ENCODE data around the gene PEX1. TPM values are rescaled to one million over a fixed set of nuclear protein-coding genes. Genes with fewer than 3 reads are reported as not detected.
"Not testable (repeated sequence)": the region's sequence is repeated elsewhere in the genome, so short reads cannot be mapped to it uniquely, and the experiment has no call there.

The PEX1 gene
- polyA plus RNA-seq, 1 donor from 2014 or later, result 6.2 TPM

- Mint-ChIP-seq H3K4me3 (no peak overlapping the region), H3K36me3 (peaks cover 3% of the 10 kb centered on the region), H3K4me1 (peaks cover 0 to 4% (median 2%) of the 10 kb centered on the region in 3 donors), H3K27ac (no peak overlapping the region), H3K9me3 (no peaks in the 10 kb centered on the region), H3K27me3 (no peaks in the 10 kb centered on the region)
Observed at GRCh38 chr7:92460109-92460508, 68.2 kb downstream of the PEX1 start.

GRCh38 chr7:92456236-92456635 is 72.1 kb downstream of the PEX1 start:
- Mint-ChIP-seq H3K4me3 (no peak overlapping the region), H3K27ac (no peak overlapping the region), H3K9me3 (no peaks in the 10 kb centered on the region), H3K36me3 (peaks cover 3% of the 10 kb centered on the region), H3K27me3 (no peaks in the 10 kb centered on the region), H3K4me1 (no peaks in the 10 kb centered on the region)

GRCh38 chr7:92451645-92452044 is 76.7 kb downstream of the PEX1 start:
- H3K36me3 Mint-ChIP-seq, result peaks cover 7% of the 10 kb centered on the region
- no peak overlapping the region for H3K27ac Mint-ChIP-seq
- H3K4me3 Mint-ChIP-seq, result no peak overlapping the region
- H3K9me3 Mint-ChIP-seq, result no peaks in the 10 kb centered on the region
- peaks cover 5 to 10% (median 7%) of the 10 kb centered on the region in 3 donors for H3K4me1 Mint-ChIP-seq
- H3K27me3 Mint-ChIP-seq, result no peaks in the 10 kb centered on the region

- Mint-ChIP-seq H3K9me3 (no peaks in the 10 kb centered on the region), H3K27me3 (no peaks in the 10 kb centered on the region), H3K4me3 (peak overlapping the region; percentile 84 to 100 (median 97)), H3K4me1 (peaks cover 7 to 10% (median 8%) of the 10 kb centered on the region in 3 donors), H3K27ac (peak overlapping the region; percentile 96 to 98 (median 98)), H3K36me3 (peaks cover 5% of the 10 kb centered on the region)
Observed at GRCh38 chr7:92448205-92448747, 80.0 kb downstream of the PEX1 start.

DNA sequence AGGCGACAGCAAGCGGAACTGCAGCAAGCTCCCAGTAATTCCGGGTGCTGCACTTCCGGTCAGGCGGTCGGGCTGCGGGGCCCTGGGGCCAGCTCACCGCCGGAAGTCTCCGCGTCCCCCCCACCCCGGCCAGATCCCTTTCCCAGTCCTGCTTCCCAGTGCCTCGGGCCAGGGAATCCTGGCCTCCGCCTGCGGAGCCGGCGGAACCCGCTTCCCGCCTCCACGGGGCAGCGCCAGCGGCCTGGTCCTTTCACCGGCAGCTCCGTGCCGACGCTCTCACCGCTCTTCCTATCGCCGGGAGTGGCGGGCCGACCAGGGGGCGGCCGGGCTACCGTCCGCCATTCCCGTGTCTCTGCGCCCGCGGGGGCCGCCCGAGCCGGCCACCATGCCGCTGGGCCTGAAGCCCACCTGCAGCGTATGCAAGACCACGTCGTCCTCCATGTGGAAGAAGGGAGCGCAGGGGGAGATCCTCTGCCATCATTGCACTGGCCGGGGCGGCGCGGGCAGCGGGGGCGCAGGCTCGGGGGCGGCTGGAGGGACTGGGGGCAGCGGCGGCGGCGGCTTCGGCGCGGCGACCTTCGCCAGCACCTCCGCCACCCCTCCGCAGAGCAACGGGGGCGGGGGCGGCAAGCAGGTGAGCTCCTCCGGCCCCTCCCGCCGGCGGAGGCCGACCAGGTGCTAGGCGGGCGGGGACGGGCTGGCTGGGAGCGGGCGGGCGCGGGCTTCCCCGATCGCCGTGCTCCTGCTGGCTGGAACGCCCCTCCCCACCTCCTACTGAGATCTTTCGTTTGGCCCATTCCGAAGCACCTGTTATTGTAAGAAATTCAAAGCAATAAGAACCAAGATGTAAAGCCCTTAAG is 80.7 kb downstream of the PEX1 start, which contains the start of gene GATAD1:
Gene GATAD1 (plus strand): TSS at position 138 of the 860 bp plus-strand sequence. CDS start 248 bp downstream, at position 386.
- peaks cover 5% of the 10 kb centered on the region for H3K36me3 Mint-ChIP-seq
- H3K9me3 Mint-ChIP-seq, result peaks cover 0 to 2% (median 0%) of the 10 kb centered on the region in 3 donors
- H3K4me3 Mint-ChIP-seq, result peak within 1 kb of the TSS; percentile 84 to 100 (median 97)
- peaks cover 7 to 10% (median 10%) of the 10 kb centered on the region in 3 donors for H3K4me1 Mint-ChIP-seq
- H3K27me3 Mint-ChIP-seq, result no peaks in the 10 kb centered on the region
- H3K27ac Mint-ChIP-seq, result peak within 1 kb of the TSS; percentile 96 to 98 (median 98)

DNA sequence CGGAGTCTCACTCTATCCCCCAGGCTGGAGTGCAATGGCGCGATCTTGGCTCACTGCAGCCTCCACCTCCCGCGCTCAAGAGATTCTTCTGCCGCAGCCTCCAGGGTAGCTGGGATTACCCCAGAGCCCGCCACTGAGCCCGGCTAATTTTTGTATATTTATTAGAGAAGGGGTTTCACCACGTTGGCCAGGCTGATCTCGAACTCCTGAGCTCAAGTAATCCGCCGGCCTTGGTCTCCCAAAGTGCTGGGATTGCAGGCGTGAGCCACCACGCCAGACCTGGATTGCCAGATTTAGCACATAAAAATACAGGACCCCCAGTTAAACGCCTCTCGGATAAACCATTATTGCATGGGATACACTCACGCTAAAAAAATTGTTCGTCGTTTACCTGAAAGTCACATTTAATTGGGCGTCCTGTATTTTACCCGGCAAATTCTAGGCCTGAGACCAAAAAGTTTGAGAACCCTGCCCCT is 81.4 kb downstream of the PEX1 start:
- Mint-ChIP-seq H3K27ac (peak overlapping the region; percentile 96 to 98 (median 98)), H3K9me3 (peaks cover 0 to 2% (median 0%) of the 10 kb centered on the region in 3 donors), H3K4me1 (peaks cover 8 to 10% (median 10%) of the 10 kb centered on the region in 3 donors), H3K36me3 (peaks cover 5% of the 10 kb centered on the region), H3K27me3 (no peaks in the 10 kb centered on the region), H3K4me3 (peak overlapping the region; percentile 84 to 100 (median 94))

- not testable (repeated sequence) for H3K36me3 Mint-ChIP-seq, H3K27ac Mint-ChIP-seq, H3K4me1 Mint-ChIP-seq, H3K27me3 Mint-ChIP-seq, H3K9me3 Mint-ChIP-seq
- peak overlapping the region in 1 of 4 donors; percentile 57 for H3K4me3 Mint-ChIP-seq
Observed at GRCh38 chr7:92442720-92443119, 85.6 kb downstream of the PEX1 start.

DNA sequence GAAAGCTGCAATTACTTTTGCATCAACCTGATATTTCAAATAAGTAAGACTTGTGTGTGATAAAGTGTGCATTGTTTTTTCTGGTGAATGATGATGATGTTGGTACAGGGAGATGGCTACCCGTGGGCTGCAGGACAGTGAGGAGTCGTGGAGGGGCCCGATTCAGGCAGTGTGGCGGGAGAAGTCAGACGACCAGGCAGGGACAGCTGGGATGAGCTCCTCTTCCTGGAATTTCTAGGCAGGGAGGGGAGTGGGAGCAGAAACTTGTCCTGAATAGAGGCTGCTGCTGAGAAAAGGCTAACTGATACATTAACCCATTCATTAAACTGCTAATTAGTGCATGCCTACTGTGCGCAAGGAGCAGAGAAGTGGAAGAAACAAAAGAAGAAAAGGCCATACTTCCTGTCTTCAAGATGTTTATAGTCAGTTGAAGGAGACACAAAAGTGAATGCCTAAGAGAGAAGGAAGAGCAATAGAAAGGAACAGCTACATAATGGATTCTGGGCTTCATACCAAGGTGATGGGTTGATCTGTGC is 90.3 kb downstream of the PEX1 start:
- no peak overlapping the region for H3K4me3 Mint-ChIP-seq
- H3K27ac Mint-ChIP-seq, result no peak overlapping the region
- H3K9me3 Mint-ChIP-seq, result peaks cover 0 to 2% (median 0%) of the 10 kb centered on the region in 3 donors

More for the DNA sequence above, 90.3 kb downstream of the PEX1 start:
- H3K4me1 Mint-ChIP-seq, result peaks cover 0 to 4% (median 1%) of the 10 kb centered on the region in 3 donors
- H3K27me3 Mint-ChIP-seq, result no peaks in the 10 kb centered on the region
- no peaks in the 10 kb centered on the region for H3K36me3 Mint-ChIP-seq

Other genes with a start within 250 kb of the PEX1 start
- 19.0 TPM for gene GATAD1, start 81.0 kb downstream of the PEX1 start, polyA plus RNA-seq
- 0.06 TPM for gene ERVW-1, start 50.6 kb downstream of the PEX1 start, polyA plus RNA-seq
- gene RBM48, start 275 bp upstream of the PEX1 start, polyA plus RNA-seq, result 26.6 TPM
- gene FAM133B, start 61.9 kb upstream of the PEX1 start, polyA plus RNA-seq, result 30.9 TPM

All from IgD-negative memory B cell (primary cell).